GM19043 (cell line): ENCODE measurements around the gene MAP4K2.
"Not testable (repeated sequence)": the region's sequence is repeated elsewhere in the genome, so short reads cannot be mapped to it uniquely, and the experiment has no call there.

Source experiments
- ATAC-seq: cut with Tn5 transposase; IDR thresholded peaks from one replicate; pipeline ENCODE4 v1.9.1; 2021; ENCODE audit warnings: low read depth; ENCODE audit not compliant: unreplicated experiment

MAP4K2 gene

GRCh38 chr11:64803158-64803845 is at the start of gene MAP4K2:
MAP4K2 (minus strand) TSS chr11:64803214; CDS start chr11:64803149, 65 bp downstream.
- ATAC-seq: no peak

GRCh38 chr11:64851831-64852351 is 48.9 kb upstream of the MAP4K2 start:
- no peak for ATAC-seq

- peak; percentile 69 for ATAC-seq
Observed at GRCh38 chr11:64850979-64851567, 48.1 kb upstream of the MAP4K2 start.

- ATAC-seq: no peak
Observed at GRCh38 chr11:64849598-64850356, 46.8 kb upstream of the MAP4K2 start.

DNA sequence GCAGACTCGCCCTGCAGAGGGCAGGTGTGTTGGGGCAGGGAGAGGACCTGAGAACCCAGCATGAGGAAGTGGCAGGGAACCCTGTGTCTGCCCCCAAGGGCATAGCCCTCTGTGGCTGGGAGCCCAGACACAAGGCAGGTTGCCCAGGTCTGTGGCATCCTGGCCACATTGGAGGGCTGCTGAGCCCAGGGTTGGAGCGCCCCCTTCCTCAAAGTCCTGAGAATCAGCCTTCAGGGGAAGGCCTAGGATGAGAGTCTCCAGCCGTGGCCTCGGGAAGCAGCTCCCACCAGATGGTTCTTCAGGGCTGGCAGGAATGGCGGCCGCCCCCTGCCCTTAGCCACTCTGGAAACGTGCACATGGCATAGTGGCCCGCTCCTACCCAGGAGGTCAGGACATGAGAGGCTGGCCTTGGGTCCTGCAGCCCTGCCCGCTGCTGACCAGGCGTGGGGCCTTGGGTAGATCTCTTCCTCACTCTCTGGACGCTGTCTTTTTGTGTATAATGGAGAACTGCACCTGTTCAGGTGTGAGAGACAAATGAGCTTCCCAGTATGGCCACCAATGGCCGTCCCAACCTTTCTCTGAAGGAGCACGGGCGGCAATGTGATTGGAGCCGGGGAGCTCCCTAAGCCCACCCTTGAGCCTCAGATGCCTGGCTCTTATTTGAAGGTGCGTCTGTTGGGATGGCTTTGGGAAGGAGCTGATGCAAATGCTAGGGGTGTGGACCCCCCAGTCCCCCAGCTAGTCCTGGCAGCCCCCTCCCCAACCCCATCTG is 46.0 kb upstream of the MAP4K2 start:
- ATAC-seq: no peak

DNA sequence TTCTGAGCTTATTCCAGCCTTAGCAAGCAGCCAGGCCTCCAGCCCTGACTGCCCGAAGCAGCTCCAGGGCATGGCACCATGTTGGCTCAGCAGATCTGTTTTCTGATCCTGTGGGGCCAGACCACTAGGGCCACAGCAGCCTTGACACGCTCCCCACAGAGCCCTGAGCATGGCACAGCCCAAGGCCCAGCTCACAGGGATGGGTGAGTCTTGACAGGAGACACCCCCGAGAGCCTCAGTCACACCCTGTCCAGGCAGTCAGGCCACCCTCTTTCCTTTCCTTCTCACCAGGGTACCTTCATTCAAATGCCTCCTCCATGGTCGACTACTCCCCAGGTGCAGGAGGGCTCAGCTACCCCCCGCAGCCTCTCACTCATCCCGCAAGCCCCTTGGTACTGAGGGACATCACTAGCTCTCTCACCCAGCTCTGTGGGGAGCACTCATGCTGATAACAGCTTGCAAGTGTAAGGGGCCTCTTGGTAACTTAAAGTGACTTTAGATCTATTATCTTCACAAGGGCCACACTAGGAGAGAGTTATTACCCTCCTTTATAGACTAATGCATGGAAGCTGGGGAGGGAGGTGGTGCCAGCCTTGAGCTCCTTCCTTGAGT is 45.3 kb upstream of the MAP4K2 start:
- no peak for ATAC-seq

DNA sequence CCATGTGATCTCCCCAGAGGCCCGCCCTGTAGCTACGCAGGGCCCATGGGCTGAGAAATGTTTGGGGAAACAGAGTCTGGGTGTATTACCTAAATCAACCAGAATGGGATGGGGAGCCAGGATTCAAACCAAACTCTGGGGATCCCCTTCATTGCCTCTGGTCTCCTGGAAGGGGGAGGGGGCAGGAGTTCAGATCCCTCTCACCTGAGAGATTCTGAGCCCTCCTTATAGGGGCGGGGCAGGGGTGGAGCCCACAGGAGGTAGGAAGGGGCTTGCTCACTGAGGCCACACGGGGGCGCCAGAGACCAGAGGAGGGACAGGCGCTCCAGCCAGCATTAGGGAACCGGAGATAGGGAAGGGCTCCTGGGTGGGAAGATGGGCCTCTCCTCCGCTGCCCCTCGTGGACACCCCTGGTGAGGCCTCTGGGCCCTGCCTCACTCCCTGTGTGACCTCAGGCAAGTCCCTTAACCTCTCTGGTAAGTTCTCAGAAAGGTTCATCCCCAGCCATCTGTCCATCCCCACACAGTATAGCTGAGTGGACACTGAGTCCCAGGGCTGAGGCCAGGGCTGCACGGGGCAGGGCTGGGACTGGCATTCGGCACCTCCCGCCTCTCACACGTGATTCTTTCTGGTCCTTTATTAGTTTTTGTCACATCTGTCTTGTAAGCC is 44.1 kb upstream of the MAP4K2 start:
- no peak for ATAC-seq

DNA sequence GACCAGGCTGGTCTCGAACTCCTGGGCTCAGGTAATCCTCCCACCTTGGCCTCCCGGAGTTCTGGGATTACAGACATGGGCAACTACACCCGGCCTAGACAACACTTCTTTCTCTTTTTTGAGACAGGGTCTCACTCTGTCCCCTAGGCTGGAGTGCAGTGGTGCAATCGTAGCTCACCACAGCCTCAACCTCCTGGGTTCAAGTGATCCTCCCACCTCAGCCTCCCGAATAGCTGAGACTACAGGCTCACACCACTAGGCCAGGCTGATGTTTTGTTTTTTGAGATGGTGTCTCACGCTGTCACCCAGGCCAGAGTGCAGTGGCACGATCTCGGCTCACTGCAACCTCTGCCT is 42.7 kb upstream of the MAP4K2 start:
- not testable (repeated sequence) for ATAC-seq

DNA sequence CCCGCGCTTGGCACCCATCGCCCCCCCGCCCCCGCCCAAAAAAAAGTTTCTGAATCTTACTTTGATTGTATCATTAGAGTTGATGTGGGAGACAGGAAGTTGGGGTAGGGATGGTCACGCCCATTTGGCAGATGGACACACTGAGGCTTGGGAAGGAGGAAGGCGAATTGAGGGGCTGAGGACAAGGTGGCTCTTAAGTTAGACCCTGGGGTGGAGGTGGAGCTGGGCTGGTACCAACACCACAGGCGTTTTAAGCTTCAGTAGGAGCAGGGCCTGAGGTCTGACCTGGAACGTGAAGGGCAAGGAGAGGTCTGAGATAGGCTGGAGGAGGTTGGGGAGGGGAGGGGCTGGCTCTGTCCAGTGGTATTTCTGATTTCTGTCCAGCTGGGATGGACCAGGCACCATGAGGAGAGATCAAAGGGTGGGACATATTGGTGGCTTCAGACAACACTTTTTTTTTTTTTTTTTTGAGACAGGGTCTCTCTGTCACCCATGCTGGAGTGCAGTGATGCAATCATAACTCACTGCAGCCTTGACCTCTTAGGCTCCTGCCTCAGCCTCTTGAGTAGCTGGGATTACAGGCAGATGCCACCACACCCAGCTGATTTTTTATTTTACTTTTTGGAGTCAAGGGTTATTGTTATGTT is 42.2 kb upstream of the MAP4K2 start:
- no peak for ATAC-seq

- ATAC-seq: no peak
Observed at GRCh38 chr11:64844330-64845128, 41.5 kb upstream of the MAP4K2 start, which contains the start of gene CDC42BPG. CDC42BPG (minus strand) TSS chr11:64844653; CDS start chr11:64844569, 84 bp downstream.

GRCh38 chr11:64843686-64844329 is 40.8 kb upstream of the MAP4K2 start:
- ATAC-seq: no peak

DNA sequence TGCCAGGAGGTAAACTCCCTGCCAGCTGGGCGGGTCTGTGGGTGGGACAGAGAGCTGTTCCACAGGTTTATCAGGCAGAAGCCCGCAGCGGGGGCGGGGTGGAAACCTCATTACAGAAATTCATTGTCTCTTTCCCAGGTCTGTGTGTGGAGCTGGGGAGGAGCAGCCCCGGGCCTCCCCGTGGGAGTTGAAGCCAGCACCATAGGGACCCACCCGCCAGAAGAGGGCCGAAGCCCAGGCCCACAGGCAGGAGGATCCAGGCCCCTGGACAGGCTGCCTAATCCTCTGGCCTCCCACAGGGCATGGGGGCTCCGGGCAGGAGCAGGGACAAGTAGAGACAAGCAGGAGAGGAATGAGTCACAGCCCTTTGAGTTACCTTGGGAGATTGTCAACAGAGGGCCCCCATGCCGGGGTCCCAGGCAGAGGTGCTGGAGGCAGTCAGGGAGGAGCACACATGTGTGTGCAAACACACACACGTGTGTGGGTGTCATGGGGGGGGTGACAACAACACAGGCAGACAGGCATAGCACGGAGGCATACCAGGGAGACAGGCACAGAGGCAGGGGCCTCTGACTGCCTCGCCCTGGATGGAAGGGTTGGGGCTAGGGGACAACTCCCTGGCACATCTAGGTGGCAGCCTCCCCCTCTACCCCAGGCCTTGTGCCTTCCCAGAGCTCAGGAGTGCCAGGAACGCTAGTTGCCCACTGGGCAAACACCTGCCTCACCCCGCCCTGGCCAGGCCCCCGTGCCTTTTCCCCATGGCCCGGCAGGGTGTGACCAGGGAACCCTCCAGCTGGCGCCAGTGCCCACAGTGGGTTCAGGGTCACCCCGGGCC is 40.1 kb upstream of the MAP4K2 start:
- ATAC-seq: no peak

DNA sequence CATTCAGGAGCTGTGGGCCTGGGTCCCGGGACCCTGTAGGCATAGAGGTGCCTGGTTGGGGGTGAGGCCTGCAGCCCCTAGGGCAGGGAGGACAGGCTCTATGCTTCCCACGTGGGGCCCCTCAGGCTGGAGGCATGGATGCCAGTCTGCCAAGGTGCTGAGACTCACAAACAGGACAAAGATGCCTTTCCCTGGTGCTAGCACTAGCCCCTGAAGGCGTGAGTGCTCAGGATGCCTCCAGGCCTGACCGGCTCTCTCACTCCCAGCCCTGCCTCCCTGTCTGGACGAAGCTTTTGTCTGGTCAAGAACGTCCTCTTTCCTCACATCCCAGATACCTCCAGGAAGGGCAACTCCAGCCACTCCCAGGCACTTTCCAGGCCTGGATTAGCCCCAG is 39.3 kb upstream of the MAP4K2 start:
- no peak for ATAC-seq

DNA sequence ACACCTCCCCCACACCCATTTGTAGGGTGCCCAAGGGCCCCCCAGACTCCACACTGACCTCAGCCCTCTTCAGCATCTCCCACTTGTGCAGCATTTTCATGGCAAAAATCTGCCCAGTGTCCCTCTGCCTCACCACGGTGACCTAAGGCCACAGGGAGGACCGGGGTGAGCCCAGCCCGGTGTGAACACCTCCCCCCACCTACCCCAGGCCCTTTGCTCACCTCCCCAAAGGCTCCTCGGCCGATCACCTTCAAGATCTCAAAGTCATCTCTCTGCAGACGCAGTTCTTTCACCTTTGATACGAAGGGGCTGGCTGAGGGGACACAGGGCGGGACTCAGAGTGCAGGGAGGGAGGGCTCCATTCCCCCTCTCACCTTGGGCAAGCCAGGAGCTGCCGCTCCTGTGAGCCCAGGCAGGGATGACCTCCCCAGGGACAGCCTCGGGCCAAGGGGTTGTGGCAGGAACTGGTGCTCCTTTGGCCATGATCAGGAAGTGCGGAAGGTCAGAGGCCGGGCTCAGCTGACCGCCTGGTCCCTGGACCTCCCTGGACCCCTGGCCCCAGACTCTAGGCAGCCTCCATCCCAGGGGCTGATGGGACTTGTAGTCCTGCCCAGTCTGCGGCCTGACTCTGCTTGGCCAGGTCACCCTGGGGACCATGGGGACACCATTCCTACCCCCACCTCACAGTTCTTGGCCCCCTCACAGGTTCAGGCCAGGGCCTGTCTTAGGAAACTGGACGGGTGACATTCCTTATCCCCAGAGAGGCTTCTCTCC is 38.8 kb upstream of the MAP4K2 start:
- ATAC-seq: no peak

- ATAC-seq: no peak
Observed at GRCh38 chr11:64839887-64840782, 37.1 kb upstream of the MAP4K2 start.
